SU-DHL-6 (cell line): ENCODE data around the gene ERBB4.

ENCODE experiments used
- H2AFZ ChIP-seq: fragments of 200-600 bp; sonication (generic); 2 replicates; pipeline ENCODE4 v1.6.1; 2014; ENCODE audit warnings: low read depth, mild to moderate bottlenecking, moderate library complexity, mixed read lengths, antibody characterized with exemption, low read length; ENCODE audit not compliant: severe bottlenecking
- H3F3A ChIP-seq: fragments of 200-600 bp; shearing (Covaris generic); 2 replicates; pipeline ENCODE4 v1.6.0; 2016; ENCODE audit warnings: antibody characterized with exemption, mild to moderate bottlenecking; ENCODE audit not compliant: insufficient read depth
- H3K27ac ChIP-seq: fragments of 200-600 bp; sonication (generic); 2 replicates; pipeline ENCODE4 v1.5.1; 2016; ENCODE audit warnings: low read depth, mild to moderate bottlenecking, low read length, moderate library complexity, mixed read lengths
- H3K27me3 ChIP-seq: fragments of 200-600 bp; sonication (generic), shearing (Covaris generic); 2 replicates; pipeline ENCODE4 v1.6.0; 2014; ENCODE audit warnings: mild to moderate bottlenecking, low read length
- H3K36me3 ChIP-seq: fragments of 200-600 bp; sonication (generic); 2 replicates; pipeline ENCODE4 v1.6.1; 2014; ENCODE audit warnings: mild to moderate bottlenecking, low read length, mixed read lengths
- H3K4me2 ChIP-seq: fragments of 300-600, 200-600 bp; shearing (Covaris generic), sonication (generic); 2 replicates; pipeline ENCODE4 v1.6.0; 2014; ENCODE audit warnings: low read length, low read depth, mild to moderate bottlenecking; ENCODE audit not compliant: poor library complexity, severe bottlenecking
- H3K4me3 ChIP-seq: fragments of 200-600 bp; sonication (generic); 2 replicates; pipeline ENCODE4 v1.5.1; 2014; ENCODE audit warnings: antibody characterized with exemption, low read length, mild to moderate bottlenecking, mixed read lengths; ENCODE audit not compliant: insufficient read depth, poor library complexity, severe bottlenecking
- H3K79me2 ChIP-seq: fragments of 200-600 bp; sonication (generic); 2 replicates; pipeline ENCODE4 v1.6.1; 2014; ENCODE audit warnings: mild to moderate bottlenecking, low read length, moderate library complexity; ENCODE audit not compliant: insufficient read depth
- H3K9ac ChIP-seq: fragments of 200-600 bp; sonication (generic); 2 replicates; pipeline ENCODE4 v1.7.0; 2014; ENCODE audit warnings: mild to moderate bottlenecking, low read length
- H3K9me2 ChIP-seq: fragments of 200-600 bp; sonication (generic); replicated peaks from 2 replicates; pipeline ENCODE4 v1.6.1; 2014; ENCODE audit warnings: low read length; ENCODE audit not compliant: insufficient read depth
- H3K9me3 ChIP-seq: fragments of 200-600 bp; sonication (generic); 2 replicates; pipeline ENCODE4 v1.6.1; 2014; ENCODE audit warnings: low read length, mixed read lengths; ENCODE audit not compliant: insufficient read depth
- H4K20me1 ChIP-seq: fragments of 200-600 bp; sonication (generic); 2 replicates; pipeline ENCODE4 v1.6.1; 2014; ENCODE audit warnings: low read depth, mild to moderate bottlenecking, antibody characterized with exemption, low read length, moderate library complexity, mixed read lengths
- EZH2phosphoT487 ChIP-seq: fragments of 200-600 bp; sonication (generic), shearing (Covaris generic); conservative IDR thresholded peaks from 2 replicates; pipeline ENCODE4 v1.6.1; 2018; ENCODE audit warnings: mild to moderate bottlenecking, antibody characterized with exemption, low read length, moderate library complexity, mixed read lengths
- TF ChIP-seq, protein P1 (sequence below): fragments of 200-600 bp; sonication (generic); IDR thresholded peaks from one replicate; pipeline ENCODE4 v1.5.1; 2017; ENCODE audit warnings: antibody characterized with exemption, mild to moderate bottlenecking, low read length, moderate library complexity; ENCODE audit not compliant: insufficient read depth, poor library complexity, severe bottlenecking

The ERBB4 gene

GRCh38 chr2:211498551-211499205 lies 1039.9 kb downstream of the ERBB4 start:
- no peak overlapping the region for H3K4me3 ChIP-seq
- no peaks in the 10 kb centered on the region for H3K9me2 ChIP-seq

DNA sequence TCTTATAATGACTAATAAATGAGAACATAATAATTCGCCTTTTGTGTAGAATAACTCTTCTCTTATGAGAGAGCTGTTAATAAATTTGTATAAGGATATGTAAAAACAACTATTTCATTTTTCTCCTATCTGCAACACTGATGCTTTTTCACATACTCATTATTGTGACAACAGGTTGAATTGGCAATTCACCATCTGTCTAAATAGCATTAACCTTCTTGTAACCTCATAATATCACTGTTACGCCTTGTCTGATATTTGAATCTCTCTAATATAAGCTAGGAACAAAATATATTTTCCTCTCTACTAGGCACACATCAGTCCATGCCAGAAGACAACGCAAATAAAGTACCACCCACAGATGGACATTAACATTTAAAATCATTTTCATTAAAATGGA lies 1043.3 kb downstream of the ERBB4 start:
- no peaks in the 10 kb centered on the region for H4K20me1 ChIP-seq
- H3K4me2 ChIP-seq: no peak overlapping the region
- no peak overlapping the region for H3K4me3 ChIP-seq
- no peaks in the 10 kb centered on the region for H3K36me3 ChIP-seq
- TF ChIP-seq, protein P1, sequence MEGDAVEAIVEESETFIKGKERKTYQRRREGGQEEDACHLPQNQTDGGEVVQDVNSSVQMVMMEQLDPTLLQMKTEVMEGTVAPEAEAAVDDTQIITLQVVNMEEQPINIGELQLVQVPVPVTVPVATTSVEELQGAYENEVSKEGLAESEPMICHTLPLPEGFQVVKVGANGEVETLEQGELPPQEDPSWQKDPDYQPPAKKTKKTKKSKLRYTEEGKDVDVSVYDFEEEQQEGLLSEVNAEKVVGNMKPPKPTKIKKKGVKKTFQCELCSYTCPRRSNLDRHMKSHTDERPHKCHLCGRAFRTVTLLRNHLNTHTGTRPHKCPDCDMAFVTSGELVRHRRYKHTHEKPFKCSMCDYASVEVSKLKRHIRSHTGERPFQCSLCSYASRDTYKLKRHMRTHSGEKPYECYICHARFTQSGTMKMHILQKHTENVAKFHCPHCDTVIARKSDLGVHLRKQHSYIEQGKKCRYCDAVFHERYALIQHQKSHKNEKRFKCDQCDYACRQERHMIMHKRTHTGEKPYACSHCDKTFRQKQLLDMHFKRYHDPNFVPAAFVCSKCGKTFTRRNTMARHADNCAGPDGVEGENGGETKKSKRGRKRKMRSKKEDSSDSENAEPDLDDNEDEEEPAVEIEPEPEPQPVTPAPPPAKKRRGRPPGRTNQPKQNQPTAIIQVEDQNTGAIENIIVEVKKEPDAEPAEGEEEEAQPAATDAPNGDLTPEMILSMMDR: no peak
- TF ChIP-seq EZH2phosphoT487: no peak
- no peaks in the 10 kb centered on the region for H3K27me3 ChIP-seq
- no peaks in the 10 kb centered on the region for H3K79me2 ChIP-seq
- no peaks in the 10 kb centered on the region for H3K9me3 ChIP-seq
- no peaks in the 10 kb centered on the region for H3F3A ChIP-seq
- H3K9me2 ChIP-seq: no peaks in the 10 kb centered on the region
- no peak overlapping the region for H2AFZ ChIP-seq
- H3K27ac ChIP-seq: no peak overlapping the region
- H3K9ac ChIP-seq: no peak overlapping the region

More at GRCh38 chr2:211498551-211499205, 1039.9 kb downstream of the ERBB4 start:
- Histone ChIP-seq H4K20me1 (no peaks in the 10 kb centered on the region), H3K79me2 (no peaks in the 10 kb centered on the region), H3F3A (no peaks in the 10 kb centered on the region), H2AFZ (no peak overlapping the region), H3K9me3 (no peaks in the 10 kb centered on the region), H3K36me3 (no peaks in the 10 kb centered on the region), H3K27me3 (no peaks in the 10 kb centered on the region), H3K9ac (no peak overlapping the region), H3K27ac (no peak overlapping the region), H3K4me2 (no peak overlapping the region)
- TF ChIP-seq, protein P1: no peak
- TF ChIP-seq EZH2phosphoT487: no peak

- Histone ChIP-seq H3K79me2 (no peaks in the 10 kb centered on the region), H4K20me1 (no peaks in the 10 kb centered on the region), H3K27ac (no peak overlapping the region), H2AFZ (no peak overlapping the region), H3K9ac (no peak overlapping the region), H3K9me2 (no peaks in the 10 kb centered on the region), H3K4me2 (no peak overlapping the region), H3K9me3 (no peaks in the 10 kb centered on the region), H3K4me3 (no peak overlapping the region), H3K27me3 (no peaks in the 10 kb centered on the region), H3K36me3 (no peaks in the 10 kb centered on the region), H3F3A (no peaks in the 10 kb centered on the region)
- TF ChIP-seq, protein P1: no peak
- no peak for TF ChIP-seq EZH2phosphoT487
These were observed 1044.1 kb downstream of the ERBB4 start for GRCh38 chr2:211494536-211494935.
